OCI-LY1 (cell line): ENCODE data around the gene RASGRF2.

Experiments
- H2AFZ ChIP-seq: fragments of 200-600 bp; sonication (generic), shearing (Covaris generic); 2 replicates; pipeline ENCODE4 v1.6.0; 2014; ENCODE audit warnings: antibody characterized with exemption, mild to moderate bottlenecking, low read length
- H3F3A ChIP-seq: fragments of 200-600 bp; sonication (generic), shearing (Covaris generic); 2 replicates; pipeline ENCODE4 v1.6.0; 2014; ENCODE audit warnings: mild to moderate bottlenecking, antibody characterized with exemption, low read length, moderate library complexity; ENCODE audit not compliant: insufficient read depth
- H3K27ac ChIP-seq: fragments of 200-600 bp; sonication (generic); 2 replicates; pipeline ENCODE4 v1.5.1; 2014; ENCODE audit warnings: low read length, mixed run types, mild to moderate bottlenecking, low read depth; ENCODE audit not compliant: poor library complexity, severe bottlenecking
- H3K27me3 ChIP-seq: fragments of 200-600 bp; sonication (generic); 2 replicates; pipeline ENCODE4 v1.6.0; 2014; ENCODE audit warnings: antibody characterized with exemption, mild to moderate bottlenecking, low read length, moderate library complexity; ENCODE audit not compliant: insufficient read depth
- H3K36me3 ChIP-seq: fragments of 200-600 bp; sonication (generic); 2 replicates; pipeline ENCODE4 v1.6.1; 2014; ENCODE audit warnings: mild to moderate bottlenecking, antibody characterized with exemption, low read length, moderate library complexity, mixed read lengths; ENCODE audit not compliant: insufficient read depth
- H3K4me1 ChIP-seq: fragments of 200-600 bp; sonication (generic); 2 replicates; pipeline ENCODE4 v1.5.1; 2014; ENCODE audit warnings: mild to moderate bottlenecking, low read length, moderate library complexity; ENCODE audit not compliant: insufficient read depth, severe bottlenecking
- H3K4me2 ChIP-seq: fragments of 200-600 bp; sonication (generic), shearing (Covaris generic); 2 replicates; pipeline ENCODE4 v1.6.1; 2014; ENCODE audit warnings: low read length
- H3K4me3 ChIP-seq: fragments of 200-600 bp; sonication (generic); 2 replicates; pipeline ENCODE4 v1.5.1; 2014; ENCODE audit warnings: low read length, low read depth, mild to moderate bottlenecking, mixed read lengths; ENCODE audit not compliant: poor library complexity, severe bottlenecking
- H3K79me2 ChIP-seq: fragments of 200-600 bp; shearing (Covaris generic); 2 replicates; pipeline ENCODE4 v1.6.1; 2016; ENCODE audit warnings: mixed run types, low read length, mixed read lengths; ENCODE audit not compliant: insufficient read depth
- H3K9ac ChIP-seq: fragments of 200-600 bp; sonication (generic), shearing (Covaris generic); 2 replicates; pipeline ENCODE4 v1.6.1; 2014; ENCODE audit warnings: mild to moderate bottlenecking, low read length, mixed read lengths
- H3K9me2 ChIP-seq: fragments of 200-600 bp; sonication (generic), shearing (Covaris generic); 2 replicates; pipeline ENCODE4 v1.6.1; 2014; ENCODE audit warnings: low read depth, mild to moderate bottlenecking, low read length, mixed read lengths
- H3K9me3 ChIP-seq: fragments of 200-600 bp; shearing (Covaris generic); 2 replicates; pipeline ENCODE4 v1.6.1; 2014; ENCODE audit warnings: low read length, mixed read lengths
- H4K20me1 ChIP-seq: fragments of 200-600 bp; sonication (generic), shearing (Covaris generic); 2 replicates; pipeline ENCODE4 v1.6.0; 2016; ENCODE audit warnings: mild to moderate bottlenecking, low read length; ENCODE audit not compliant: insufficient read depth
- CTCF ChIP-seq: fragments of 200-600 bp; sonication (generic), shearing (Covaris generic); IDR thresholded peaks from 2 replicates; pipeline ENCODE4 v1.5.1; 2017; ENCODE audit warnings: mild to moderate bottlenecking, antibody characterized with exemption, low read length, moderate library complexity, mixed read lengths
- EZH2 ChIP-seq: fragments of 200-600 bp; sonication (generic), shearing (Covaris generic); IDR thresholded peaks from 2 replicates; pipeline ENCODE4 v1.8.0; 2017; ENCODE audit warnings: borderline replicate concordance, mixed run types, mild to moderate bottlenecking, antibody characterized with exemption, low read length, moderate library complexity, mixed read lengths

The RASGRF2 gene

GRCh38 chr5:80987078-80987766 lies 27.1 kb downstream of the RASGRF2 start:
- Histone ChIP-seq H3K36me3 (no peaks in the 10 kb centered on the region), H3K9ac (no peak overlapping the region), H3F3A (no peaks in the 10 kb centered on the region), H3K4me2 (no peak overlapping the region), H3K9me2 (no peaks in the 10 kb centered on the region), H3K9me3 (no peaks in the 10 kb centered on the region), H3K27ac (no peak overlapping the region), H3K27me3 (0 out of 2 replicates have a peak, but pooled peaks cover 3% of the 10 kb centered on the region), H2AFZ (no peak overlapping the region), H3K4me3 (no peak overlapping the region), H4K20me1 (no peaks in the 10 kb centered on the region), H3K4me1 (no peaks in the 10 kb centered on the region), H3K79me2 (no peaks in the 10 kb centered on the region)
- TF ChIP-seq CTCF (no peak), EZH2 (no peak)

- H3K9me2 ChIP-seq = no peaks in the 10 kb centered on the region
- H3F3A ChIP-seq = no peaks in the 10 kb centered on the region
- no peaks in the 10 kb centered on the region for H3K4me1 ChIP-seq
- H4K20me1 ChIP-seq = no peaks in the 10 kb centered on the region
- no peak overlapping the region for H2AFZ ChIP-seq
- H3K79me2 ChIP-seq = no peaks in the 10 kb centered on the region
- H3K9ac ChIP-seq = no peak overlapping the region
- no peak overlapping the region for H3K4me2 ChIP-seq
- no peaks in the 10 kb centered on the region for H3K9me3 ChIP-seq
- H3K4me3 ChIP-seq = no peak overlapping the region
- H3K36me3 ChIP-seq = no peaks in the 10 kb centered on the region
- TF ChIP-seq EZH2 = no peak
- TF ChIP-seq CTCF = no peak
- H3K27me3 ChIP-seq = no peaks in the 10 kb centered on the region
- no peak overlapping the region for H3K27ac ChIP-seq
Observed at GRCh38 chr5:80988419-80988935, 28.3 kb downstream of the RASGRF2 start.

- Histone ChIP-seq H3K4me1 (no peaks in the 10 kb centered on the region), H3K9me3 (no peaks in the 10 kb centered on the region), H3K36me3 (no peaks in the 10 kb centered on the region), H3K27ac (no peak overlapping the region), H3K27me3 (no peaks in the 10 kb centered on the region), H3K9ac (no peak overlapping the region), H3K4me3 (no peak overlapping the region), H4K20me1 (no peaks in the 10 kb centered on the region), H3K4me2 (no peak overlapping the region), H3K9me2 (no peaks in the 10 kb centered on the region), H3F3A (no peaks in the 10 kb centered on the region), H2AFZ (no peak overlapping the region), H3K79me2 (no peaks in the 10 kb centered on the region)
- TF ChIP-seq CTCF = no peak
- TF ChIP-seq EZH2 = no peak
Observed at GRCh38 chr5:80989883-80990282, 29.7 kb downstream of the RASGRF2 start.
